SK-N-SH (cell line): ENCODE measurements around the gene QKI.

Source experiments
- CTCF ChIP-seq: fragments of 200-600 bp; sonication (generic); IDR thresholded peaks from 2 replicates; pipeline ENCODE4 v1.6.1; 2017; ENCODE audit warnings: antibody characterized with exemption, mild to moderate bottlenecking, moderate library complexity
- EZH2phosphoT487 ChIP-seq: fragments of 200-600 bp; sonication (generic); IDR thresholded peaks from 2 replicates; pipeline ENCODE4 v1.6.1; 2017; ENCODE audit warnings: low read depth, mixed run types, mild to moderate bottlenecking, antibody characterized with exemption, moderate library complexity, borderline replicate concordance
- SIN3A ChIP-seq: IDR thresholded peaks from 2 replicates; pipeline ENCODE4 v1.6.1; 2012; ENCODE audit warnings: low read depth, mild to moderate bottlenecking, low read length, moderate library complexity, borderline replicate concordance
- TF ChIP-seq, protein P1 (sequence below): IDR thresholded peaks from 2 replicates; pipeline ENCODE4 v1.4.0; 2012; ENCODE audit warnings: low read depth, borderline replicate concordance

- TF ChIP-seq SIN3A, result no peak
- no peak for TF ChIP-seq CTCF
- TF ChIP-seq EZH2phosphoT487, result no peak
- TF ChIP-seq, protein P1, sequence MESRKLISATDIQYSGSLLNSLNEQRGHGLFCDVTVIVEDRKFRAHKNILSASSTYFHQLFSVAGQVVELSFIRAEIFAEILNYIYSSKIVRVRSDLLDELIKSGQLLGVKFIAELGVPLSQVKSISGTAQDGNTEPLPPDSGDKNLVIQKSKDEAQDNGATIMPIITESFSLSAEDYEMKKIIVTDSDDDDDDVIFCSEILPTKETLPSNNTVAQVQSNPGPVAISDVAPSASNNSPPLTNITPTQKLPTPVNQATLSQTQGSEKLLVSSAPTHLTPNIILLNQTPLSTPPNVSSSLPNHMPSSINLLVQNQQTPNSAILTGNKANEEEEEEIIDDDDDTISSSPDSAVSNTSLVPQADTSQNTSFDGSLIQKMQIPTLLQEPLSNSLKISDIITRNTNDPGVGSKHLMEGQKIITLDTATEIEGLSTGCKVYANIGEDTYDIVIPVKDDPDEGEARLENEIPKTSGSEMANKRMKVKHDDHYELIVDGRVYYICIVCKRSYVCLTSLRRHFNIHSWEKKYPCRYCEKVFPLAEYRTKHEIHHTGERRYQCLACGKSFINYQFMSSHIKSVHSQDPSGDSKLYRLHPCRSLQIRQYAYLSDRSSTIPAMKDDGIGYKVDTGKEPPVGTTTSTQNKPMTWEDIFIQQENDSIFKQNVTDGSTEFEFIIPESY, result no peak
Measured at GRCh38 chr6:163429858-163430448, 15.4 kb downstream of the QKI start.
